NCI-H510A treated with DMSO at 0.1 percent for 48 hours (cell line): ENCODE measurements around the gene PAPOLB.

Experiments
- DNase-seq: peaks from one replicate; lab custom pipeline; 2025; lab: John Stamatoyannopoulos, UW

The PAPOLB gene

GRCh38 chr7:4823441-4824119 lies 38.2 kb downstream of the PAPOLB start:
- no peak for DNase-seq

GRCh38 chr7:4822677-4823076 lies 39.2 kb downstream of the PAPOLB start:
- no peak for DNase-seq

GRCh38 chr7:4820967-4821471 lies 40.8 kb downstream of the PAPOLB start:
- no peak for DNase-seq

- no peak for DNase-seq
Observed at GRCh38 chr7:4820405-4820966, 41.3 kb downstream of the PAPOLB start.

- DNase-seq = no peak
Observed at GRCh38 chr7:4819560-4820404, 42.0 kb downstream of the PAPOLB start.

GRCh38 chr7:4818000-4818794 lies 43.6 kb downstream of the PAPOLB start:
- no peak for DNase-seq

GRCh38 chr7:4817178-4817901 lies 44.5 kb downstream of the PAPOLB start:
- DNase-seq = no peak

- no peak for DNase-seq
Observed at GRCh38 chr7:4816419-4817080, 45.3 kb downstream of the PAPOLB start.

GRCh38 chr7:4815609-4816418 lies 46.0 kb downstream of the PAPOLB start:
- DNase-seq = no peak

- DNase-seq = no peak
Observed at GRCh38 chr7:4815121-4815520, 46.7 kb downstream of the PAPOLB start.

GRCh38 chr7:4814433-4814832 lies 47.4 kb downstream of the PAPOLB start:
- no peak for DNase-seq

GRCh38 chr7:4809666-4810065 lies 52.2 kb downstream of the PAPOLB start:
- DNase-seq = no peak

- DNase-seq = no peak
Observed at GRCh38 chr7:4809091-4809591, 52.7 kb downstream of the PAPOLB start.

GRCh38 chr7:4808565-4808964 lies 53.3 kb downstream of the PAPOLB start:
- DNase-seq = no peak

- DNase-seq = no peak
Observed at GRCh38 chr7:4808026-4808425, 53.8 kb downstream of the PAPOLB start.
